ENCODE results near the gene IFNA21.
"Not testable (repeated sequence)": the region's sequence is repeated elsewhere in the genome, so short reads cannot be mapped to it uniquely, and the experiment has no call there.

GRCh38 chr9:21187487-21187886, 21.0 kb upstream of the IFNA21 start, which contains the start of gene IFNA4:
- TF ChIP-seq POLR2AphosphoS5, POLR2A (IDR thresholded peaks at IDR 0.05): not testable (repeated sequence)
